NCI-H526 treated with DMSO at 0.1 percent for 48 hours (cell line): ENCODE measurements around the gene RSPH10B.
"Not testable (repeated sequence)": the region's sequence is repeated elsewhere in the genome, so short reads cannot be mapped to it uniquely, and the experiment has no call there.

Experiments
- DNase-seq: peaks from one replicate; lab custom pipeline; 2025; lab: John Stamatoyannopoulos, UW

The RSPH10B gene

DNA sequence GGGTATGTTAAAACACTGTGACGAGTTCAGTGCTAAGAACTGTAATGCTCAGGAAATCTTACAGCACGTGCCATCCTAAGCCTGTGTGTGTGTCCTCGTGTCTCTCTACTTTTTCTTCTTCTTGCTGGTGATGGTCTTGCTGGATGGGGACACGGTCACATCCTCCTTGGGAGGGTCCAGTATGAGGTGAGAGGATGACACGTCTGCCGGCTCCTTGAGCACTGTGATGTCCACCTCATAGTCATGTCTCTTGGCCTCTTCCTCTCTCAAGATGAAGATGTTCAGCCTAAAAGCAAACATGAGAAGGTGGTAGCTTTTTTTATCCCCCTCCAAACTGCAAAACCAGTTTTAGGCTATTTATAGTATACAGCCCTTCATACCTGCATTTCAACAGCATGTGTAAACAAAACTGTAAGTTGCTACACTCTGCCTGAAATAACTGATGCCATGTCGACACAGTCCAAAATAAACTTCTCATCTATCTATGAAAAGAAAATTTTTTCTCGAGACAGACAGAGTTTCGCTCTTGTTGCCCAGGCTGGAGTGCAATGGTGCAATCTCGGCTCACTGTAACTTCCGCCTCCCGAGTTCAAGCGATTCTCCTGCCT, 44.1 kb downstream of the RSPH10B start:
- DNase-seq: not testable (repeated sequence)

DNA sequence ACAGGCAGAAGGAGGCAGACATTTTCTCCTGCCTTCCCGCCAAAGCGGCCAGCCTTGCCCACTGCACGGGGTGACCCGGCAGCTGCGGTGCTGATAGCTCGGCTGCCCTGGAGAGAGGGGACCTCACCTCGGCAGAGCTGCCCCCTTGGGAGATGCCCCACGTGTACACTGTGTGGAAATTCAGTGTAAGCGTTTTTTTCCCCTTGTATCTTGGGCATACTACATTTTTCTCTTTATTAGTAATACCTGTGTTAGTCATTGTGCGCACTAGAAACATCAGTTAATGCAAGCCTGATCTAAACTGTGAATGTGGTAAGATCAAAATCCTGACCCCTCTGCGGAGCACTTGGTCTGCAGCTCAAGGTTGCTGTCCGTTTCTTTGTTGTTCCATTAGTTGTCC, 45.9 kb downstream of the RSPH10B start:
- not testable (repeated sequence) for DNase-seq

DNA sequence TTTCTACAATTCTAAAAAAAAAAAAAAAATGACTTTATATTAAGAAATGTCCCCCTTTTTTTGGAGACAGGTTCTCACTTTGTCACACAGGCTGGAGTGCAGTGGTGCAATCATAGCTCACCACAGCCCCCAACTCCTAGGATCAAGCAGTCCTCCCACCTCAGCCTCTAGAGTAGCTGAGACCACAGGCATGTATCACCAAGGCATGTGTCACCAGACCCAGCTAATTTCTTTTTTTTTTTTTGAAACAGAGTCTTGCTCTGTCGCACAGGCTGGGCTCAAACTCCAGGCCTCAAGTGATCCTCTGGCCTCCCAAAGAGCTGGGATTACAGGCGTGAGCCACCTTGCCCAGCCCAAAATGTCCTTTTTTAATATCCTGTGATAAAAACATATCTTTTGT, 46.3 kb downstream of the RSPH10B start:
- not testable (repeated sequence) for DNase-seq

DNA sequence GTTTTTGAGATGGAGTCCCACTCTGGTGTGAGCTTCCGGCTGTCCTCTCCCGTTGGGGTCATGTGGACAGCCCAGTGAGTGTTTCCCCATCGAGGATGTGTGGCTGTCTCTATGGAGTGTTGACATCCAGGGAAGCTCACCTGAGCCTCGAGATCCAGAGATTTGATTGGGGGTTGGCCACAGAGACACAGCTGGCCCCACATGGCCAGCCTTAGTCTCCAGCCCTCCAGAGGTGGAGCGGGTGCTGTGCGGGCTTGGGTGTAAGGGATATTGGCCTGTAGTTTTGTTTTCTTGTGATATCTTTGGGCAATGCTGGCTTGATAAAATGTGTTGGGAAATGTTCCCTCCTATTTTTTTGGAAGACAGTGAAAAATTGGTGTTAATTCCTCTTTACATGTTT, 54.0 kb downstream of the RSPH10B start:
- not testable (repeated sequence) for DNase-seq

DNA sequence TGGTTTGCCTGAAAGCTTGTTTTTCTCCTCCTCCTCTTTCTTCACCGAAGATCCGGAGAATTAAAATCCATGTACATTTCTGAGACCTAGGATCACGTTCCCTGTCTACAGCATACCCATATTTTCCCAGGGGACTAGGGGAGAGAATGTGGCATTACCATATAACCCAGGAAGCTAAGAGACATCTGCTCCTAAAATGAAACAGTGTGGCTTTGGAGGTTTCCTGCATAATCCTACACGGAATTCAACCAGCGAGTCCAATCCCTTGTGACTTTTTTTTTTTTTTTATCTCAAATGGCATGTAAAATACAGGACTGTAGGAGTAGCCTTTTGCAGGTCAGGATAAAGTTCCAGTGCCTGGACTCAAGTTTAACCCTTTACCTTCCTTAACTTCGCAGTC, 61.7 kb downstream of the RSPH10B start:
- DNase-seq: not testable (repeated sequence)

DNA sequence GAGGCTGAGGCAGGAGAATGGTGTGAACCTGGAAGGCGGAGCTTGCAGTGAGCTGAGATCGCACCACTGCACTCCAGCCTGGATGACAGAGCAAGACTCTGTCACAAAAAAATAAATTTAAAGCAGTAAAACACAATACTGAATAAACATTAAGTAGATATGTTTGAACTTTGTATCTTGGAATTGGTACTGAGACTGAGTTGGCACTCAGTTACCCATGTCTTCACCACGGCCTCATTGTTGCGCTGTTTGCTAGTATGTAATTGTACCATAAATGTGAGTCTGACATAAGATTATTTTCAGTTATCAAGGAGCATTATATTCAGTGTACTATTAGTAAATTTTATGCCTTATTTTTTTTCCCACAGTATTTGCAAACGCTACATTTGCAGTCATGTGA, 65.8 kb downstream of the RSPH10B start:
- not testable (repeated sequence) for DNase-seq

DNA sequence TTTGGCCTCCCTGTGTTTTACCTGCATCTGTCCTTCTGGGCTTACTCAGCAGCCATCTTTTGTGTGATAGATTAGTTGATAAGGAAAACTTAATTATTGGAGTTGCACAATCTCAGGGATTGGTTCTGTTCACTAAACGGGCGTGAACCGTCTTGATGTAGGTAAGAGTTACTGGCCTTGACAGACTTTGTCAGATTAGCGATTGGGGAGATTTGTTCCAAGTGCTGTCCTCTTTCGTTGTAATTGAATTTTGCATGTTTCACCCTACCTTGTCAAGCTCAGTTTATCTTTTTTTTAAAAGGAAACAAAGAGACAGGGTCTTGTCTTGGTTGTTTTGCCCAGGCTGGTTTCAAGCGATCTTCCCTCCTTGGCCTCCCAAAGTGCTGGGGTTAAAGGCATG, 67.5 kb downstream of the RSPH10B start:
- not testable (repeated sequence) for DNase-seq

DNA sequence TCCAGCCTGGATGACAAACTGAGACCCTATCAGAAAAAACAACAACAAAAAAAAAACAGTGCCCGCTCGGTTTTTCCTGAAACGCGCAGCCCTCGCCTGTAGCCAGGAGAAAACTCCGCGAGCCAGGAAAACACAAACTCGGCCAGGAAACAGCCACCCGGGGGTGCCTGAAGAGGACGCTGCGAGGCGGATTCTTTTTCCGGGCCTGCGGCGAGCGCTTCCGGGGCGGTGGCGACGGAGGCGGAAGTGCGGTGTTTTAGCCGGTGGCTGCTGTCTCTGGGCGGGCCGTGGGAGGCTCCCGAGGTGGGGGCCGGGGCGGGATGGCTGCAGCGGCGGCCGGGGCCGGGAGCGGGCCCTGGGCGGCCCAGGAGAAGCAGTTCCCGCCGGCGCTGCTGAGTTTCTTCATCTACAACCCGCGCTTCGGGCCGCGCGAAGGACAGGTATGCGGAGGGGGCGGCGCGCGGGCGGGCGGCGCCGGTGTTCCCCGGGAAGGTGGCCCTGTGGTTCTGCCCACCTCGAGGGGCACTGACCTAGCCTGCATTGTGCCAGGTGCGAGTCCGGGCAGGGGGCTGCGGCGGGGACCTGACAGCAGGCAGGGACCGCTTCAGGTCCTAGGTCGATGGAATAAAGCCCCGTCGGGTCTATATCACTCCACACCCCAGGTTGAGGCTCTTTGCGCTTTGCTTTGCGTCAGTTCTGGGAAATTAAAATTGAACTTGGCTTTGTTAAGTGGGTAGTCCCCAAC, 71.8 kb downstream of the RSPH10B start, which contains the start of gene CCZ1:
TSS of gene CCZ1 (plus strand) at position 254 of the 745 bp plus-strand sequence. CDS start at position 321, 67 bp downstream.
- DNase-seq: not testable (repeated sequence)

DNA sequence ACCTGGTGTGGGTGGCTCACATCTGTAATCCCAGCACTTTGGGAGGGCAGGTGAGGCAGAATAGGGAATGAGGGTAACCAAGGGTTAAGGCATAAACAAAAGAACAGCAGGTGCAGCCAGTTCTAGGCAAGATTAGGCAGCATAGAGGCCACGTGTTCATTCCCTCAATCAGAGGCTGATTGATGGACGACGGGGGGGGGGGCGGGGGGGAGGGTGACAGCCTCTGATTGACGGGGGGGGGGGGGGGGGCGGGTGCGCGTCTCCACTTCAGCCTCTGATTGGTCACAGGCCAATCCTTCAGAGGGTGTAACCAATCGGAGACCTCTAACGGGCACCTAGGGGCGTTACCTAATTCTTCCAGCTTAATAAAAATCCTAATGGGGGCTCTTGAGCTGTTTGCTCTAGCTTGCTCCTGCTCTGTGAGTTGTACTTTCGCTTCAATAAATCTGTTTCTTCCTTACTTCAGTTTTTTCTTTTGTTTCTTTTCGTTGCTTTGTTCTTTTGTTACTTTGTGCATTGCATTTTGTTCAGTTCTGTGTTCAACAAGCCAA, 73.0 kb downstream of the RSPH10B start:
- not testable (repeated sequence) for DNase-seq

DNA sequence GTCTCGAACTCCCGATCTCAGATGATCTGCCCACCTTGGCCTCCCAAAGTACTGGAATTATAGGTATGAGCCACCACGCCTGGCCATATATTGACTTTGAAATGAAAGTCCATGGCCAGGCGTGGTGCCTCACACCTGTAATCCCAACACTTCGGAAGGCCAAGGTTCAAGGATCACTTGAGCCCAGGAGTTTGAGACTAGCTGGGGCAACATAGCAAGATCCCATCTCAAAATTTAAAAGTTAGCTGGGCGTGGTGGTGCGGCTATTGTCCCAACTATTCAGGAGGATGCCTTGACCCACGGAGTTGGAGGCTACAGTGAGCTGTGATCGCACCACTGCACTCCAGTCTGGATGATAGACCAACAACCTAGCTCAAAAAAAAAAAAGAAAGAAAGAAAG, 78.0 kb downstream of the RSPH10B start:
- no peak for DNase-seq

DNA sequence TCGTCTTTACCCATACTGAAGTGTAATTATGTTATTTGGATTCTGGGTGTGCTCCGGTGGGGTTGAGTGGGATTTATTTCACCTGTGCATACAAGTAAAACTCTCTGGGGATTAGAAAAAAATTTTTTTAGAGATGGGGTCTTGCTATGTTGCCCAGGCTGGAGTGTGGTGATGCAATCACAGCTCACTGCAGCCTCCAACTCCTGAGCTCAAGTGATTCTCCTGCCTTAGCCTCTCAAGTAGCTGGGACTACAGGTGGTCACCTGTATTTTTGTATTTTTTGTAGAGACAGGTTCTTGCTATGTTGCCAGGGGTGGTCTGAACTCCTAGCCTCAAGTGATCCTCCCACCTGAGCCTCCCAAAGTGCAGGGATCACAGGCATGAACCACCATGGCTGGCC, 80.2 kb downstream of the RSPH10B start:
- DNase-seq: not testable (repeated sequence)

DNA sequence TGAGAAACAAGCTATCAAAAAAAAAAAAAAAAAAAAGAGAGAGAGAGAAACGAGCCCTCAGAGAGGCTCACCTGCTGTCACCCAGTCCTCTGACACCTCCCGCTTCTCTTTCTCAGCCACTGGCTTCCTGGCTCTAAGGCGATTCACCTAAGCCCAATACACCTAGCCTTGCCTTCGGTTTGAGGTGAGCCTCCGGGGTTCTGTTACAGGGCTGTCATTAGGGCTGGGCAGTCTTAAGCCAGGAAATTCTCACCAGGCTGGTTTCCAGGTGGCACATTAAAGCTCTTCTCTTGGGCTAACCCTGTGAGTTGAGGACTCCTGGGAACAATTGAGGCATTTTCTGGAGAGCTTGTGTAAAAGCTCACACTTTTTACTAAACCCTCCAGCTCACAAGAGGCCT, 82.5 kb downstream of the RSPH10B start:
- DNase-seq: not testable (repeated sequence)

DNA sequence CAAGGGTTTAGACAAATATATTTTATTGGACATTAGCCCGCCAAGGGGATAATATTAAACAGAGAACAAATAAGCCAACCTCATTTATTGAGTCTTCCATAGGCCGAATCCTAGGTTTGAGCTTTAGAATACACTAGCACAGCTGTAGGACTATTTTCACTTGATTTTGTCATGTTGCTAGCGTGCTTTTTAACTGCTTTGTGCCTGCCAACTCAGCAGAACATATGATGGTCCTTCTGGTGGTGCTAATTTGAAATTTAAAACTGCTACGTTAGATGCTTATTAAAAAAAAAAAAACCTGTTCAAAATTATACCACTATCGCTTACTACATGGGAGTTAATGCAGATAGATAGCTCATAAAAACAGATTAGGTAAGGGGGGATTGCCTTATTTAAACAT, 86.1 kb downstream of the RSPH10B start:
- not testable (repeated sequence) for DNase-seq

DNA sequence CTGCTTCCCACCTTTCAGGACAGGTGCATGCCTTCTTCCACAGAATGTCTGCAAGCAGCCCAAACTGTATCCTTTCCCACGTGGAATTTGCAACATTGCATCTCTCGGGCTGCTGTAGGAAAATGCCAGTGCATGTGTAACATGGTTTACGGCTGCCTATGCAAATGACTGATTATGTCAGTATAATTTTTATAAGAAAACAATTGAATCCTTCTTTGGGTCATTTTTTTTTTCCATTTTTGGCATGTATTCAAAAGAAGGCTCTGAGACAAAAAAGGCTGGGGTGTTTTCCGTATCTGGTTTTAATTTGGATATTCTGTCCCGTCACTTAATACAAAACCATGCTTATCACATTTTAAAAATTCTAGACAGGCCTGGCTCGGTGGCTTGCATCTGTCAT, 90.4 kb downstream of the RSPH10B start:
- DNase-seq: not testable (repeated sequence)

DNA sequence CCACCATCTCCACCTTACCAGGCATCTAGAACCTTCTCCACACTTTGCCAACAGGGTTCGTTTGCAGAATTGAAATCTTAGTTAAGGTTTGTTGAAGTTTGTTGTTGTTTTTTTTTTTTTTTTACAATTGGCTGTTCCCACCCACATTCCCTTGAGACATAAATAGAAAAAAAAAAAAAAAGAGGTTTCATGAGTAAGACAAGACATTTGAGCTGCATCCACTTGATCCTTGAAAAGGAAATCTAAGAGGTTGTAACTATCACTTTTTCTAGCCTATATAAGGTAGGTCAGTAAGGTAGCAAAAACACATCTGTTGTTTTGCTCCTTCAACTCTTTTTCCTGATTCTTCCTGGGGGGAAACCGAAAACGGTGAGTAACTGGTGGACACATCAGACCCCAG, 90.9 kb downstream of the RSPH10B start:
- DNase-seq: not testable (repeated sequence)
